KBM-7 (cell line): ENCODE measurements around the gene TRAPPC2B.
"Not testable (repeated sequence)": the region's sequence is repeated elsewhere in the genome, so short reads cannot be mapped to it uniquely, and the experiment has no call there.

Experiments
- DNase-seq: peaks from one replicate; pipeline ENCODE4 v3.0.0-alpha.2; 2015
- in situ Hi-C: fragments of 300-500 bp; cut with MboI; formaldehyde crosslinking; loops from 2 replicates; pipeline ENCODE4 v1.14.3; 2020; ENCODE audit warnings: low sequenced_read_pairs, low pct_unique_long_range_greater_than_20kb, mixed read lengths

TRAPPC2B gene

DNA sequence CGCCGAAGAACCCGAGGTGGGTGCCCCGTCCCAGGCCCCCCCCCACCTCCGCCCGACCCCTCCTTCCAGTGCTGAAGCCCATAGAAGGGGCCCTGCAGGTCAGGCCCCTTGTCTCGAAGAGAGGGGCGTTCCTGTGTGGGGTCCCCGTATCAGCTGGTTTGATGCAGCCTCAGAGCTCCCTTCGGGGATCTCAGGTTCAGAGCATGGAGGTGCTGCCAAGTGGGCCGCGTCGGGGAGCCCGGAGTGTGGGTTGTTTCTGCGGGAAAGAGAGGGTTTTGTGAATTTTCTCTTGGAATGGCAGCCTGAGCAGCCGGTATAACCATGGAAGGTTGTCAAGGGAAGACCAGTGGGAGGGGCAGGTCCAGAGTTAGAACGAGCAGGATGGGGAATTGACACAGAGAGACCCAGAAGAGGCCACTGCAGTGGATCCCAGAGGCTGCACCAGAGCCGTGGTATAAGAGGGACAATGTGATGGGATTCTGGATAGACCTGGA is 384 bp downstream of the TRAPPC2B start:
- in situ Hi-C loops, result no loop called here
- peak; percentile 29 for DNase-seq

GRCh38 chr19:57366776-57367175 is 3.4 kb downstream of the TRAPPC2B start:
- in situ Hi-C loops, result no loop called here
- no peak for DNase-seq

GRCh38 chr19:57374179-57374578 is 10.8 kb downstream of the TRAPPC2B start:
- no peak for DNase-seq
- in situ Hi-C loops, result no loop called here

DNA sequence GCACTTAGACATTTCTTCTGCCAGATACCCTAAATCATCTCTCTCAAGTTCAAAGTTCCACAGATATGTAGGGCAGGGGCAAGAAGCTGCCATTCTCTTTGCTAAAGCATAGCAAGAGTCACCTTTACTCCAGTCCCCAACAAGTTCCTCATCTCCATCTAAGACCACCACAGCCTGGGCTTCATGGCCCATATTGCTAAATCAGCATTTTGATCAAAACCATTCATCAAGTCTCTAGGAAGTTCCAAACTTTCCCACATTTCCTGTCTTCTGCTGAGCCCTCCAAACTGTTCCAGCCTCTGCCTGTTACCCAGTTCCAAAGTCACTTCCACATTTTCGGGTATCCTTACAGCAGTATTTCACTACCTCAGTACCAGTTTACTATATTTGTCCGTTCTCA is 11.3 kb downstream of the TRAPPC2B start:
- DNase-seq, in situ Hi-C loops: not testable (repeated sequence)

DNA sequence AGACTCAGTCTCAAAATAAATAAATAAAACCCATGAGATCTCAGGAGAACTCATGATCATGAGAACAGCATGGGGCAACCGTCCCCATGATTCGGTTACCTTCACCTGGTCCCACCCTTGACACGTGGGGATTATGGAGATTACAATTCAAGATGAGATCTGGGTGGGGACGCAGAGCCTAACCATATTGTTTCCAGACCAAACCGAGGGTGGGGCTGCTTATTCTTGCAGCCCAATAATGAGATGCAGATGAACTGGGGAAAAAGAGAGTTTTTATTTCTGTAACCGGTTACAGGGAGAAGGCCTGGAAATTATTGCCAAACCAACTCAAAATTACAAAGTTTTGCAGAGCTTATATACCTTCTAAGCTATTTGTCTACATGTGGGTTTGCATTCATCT is 12.8 kb downstream of the TRAPPC2B start:
- in situ Hi-C loops, result no loop called here
- no peak for DNase-seq

GRCh38 chr19:57377498-57378146 is 14.3 kb downstream of the TRAPPC2B start:
- in situ Hi-C loops, result no loop called here

GRCh38 chr19:57380923-57381322 is 17.6 kb downstream of the TRAPPC2B start:
- in situ Hi-C loops, result no loop called here
- DNase-seq, result no peak

More at GRCh38 chr19:57377498-57378146, 14.3 kb downstream of the TRAPPC2B start:
- DNase-seq, result no peak

GRCh38 chr19:57382806-57383488 is 19.6 kb downstream of the TRAPPC2B start:
- DNase-seq, result no peak
- in situ Hi-C loops, result no loop called here

DNA sequence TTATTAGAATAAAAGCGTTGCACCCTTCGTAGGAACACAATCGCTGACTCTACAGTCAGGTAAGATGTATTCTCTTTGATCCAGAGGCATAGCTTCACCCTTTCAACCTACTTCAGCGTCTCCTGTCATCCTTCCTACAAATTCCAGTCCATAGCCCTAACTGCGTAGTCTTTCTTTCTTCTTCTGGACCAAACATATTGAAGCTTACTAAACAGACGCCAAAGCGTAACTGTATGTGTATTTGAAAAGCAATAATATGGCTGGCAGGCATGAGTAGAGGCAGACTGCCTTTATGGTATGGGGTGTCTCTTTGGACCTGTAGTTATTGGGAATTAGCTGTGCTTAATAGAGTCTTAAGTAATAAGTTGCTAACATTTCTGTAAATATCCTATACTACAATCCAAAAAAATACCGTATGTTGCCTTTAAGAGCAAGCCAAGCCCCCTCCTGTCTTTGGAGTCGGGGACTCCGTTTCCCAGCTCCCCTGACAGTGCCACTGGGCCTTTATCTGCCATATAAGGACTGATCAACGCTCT is 25.9 kb downstream of the TRAPPC2B start:
- no peak for DNase-seq
- in situ Hi-C loops, result no loop called here

GRCh38 chr19:57389730-57390598 is 26.6 kb downstream of the TRAPPC2B start, which contains the start of gene ZNF548:
Gene ZNF548, plus strand, starts transcription at chr19:57389854. Its CDS starts 246 bp downstream, at chr19:57390100.
- DNase-seq, result peak; percentile 99
- in situ Hi-C loops, result no loop called here

DNA sequence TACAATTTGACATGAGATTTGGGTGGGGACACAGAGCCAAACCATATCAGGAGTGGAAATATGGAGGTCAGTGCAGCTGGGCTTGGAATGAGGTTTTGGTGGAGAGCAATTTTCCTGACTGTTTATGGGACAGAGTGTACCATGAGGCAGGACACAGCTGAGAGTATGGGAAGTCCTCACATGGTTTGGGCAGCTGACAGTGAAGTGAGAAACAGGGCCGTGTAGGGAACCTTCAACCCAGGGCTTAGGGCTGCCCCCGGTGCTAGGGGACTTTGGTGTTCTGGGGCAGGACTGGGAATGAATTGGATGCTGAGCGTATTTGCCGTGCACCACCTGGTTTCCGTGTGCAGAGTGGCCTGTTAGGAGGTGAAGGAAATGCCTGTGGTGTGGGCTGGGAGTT is 32.4 kb downstream of the TRAPPC2B start:
- no peak for DNase-seq

GRCh38 chr19:57398868-57399267 is 35.5 kb downstream of the TRAPPC2B start:
- DNase-seq, result no peak

More for the DNA sequence above, 32.4 kb downstream of the TRAPPC2B start:
- in situ Hi-C loops, result no loop called here

DNA sequence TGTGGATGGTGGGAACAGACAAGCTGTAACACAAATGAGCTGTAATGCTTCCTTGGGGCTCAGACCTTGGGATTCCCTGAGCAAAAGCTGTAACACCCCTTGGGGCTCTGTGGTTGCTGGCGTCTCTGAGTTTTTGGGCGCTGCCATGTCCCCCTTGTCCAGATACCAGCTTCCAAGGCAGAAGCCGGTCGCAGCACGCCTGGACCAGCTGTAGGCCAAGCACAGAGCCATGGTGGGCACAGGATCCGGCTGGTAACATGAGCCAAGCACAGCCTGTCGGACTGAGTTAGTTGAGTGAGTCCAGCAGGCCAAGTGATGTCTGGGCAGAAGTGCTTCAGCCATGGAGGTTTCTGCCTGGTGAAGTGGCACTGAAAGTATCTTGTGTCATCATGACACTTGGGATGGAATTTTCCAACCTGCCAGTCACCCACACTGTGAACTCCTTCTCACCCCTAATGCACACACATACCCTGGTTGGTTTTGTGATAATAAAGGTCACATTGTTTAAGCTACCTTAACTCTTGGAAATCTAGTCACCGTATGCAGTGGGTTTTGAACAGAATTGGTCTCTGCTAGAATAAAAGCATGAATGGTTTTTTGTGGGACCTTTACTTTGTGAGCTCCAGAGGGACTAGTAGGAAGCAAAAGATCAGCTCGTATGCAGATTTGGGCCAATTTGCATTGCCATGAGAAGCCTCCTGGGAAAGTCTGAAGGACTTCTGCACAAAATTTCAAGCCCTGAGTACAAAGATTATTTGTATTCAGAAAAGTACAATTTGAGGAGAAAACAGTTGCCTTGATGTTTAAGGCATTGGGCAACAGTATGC is 40.6 kb downstream of the TRAPPC2B start:
- in situ Hi-C loops, result no loop called here
- DNase-seq, result no peak

More at GRCh38 chr19:57398868-57399267, 35.5 kb downstream of the TRAPPC2B start:
- in situ Hi-C loops, result no loop called here

GRCh38 chr19:57406516-57407123 is 43.3 kb downstream of the TRAPPC2B start:
- DNase-seq, result peak; percentile 61
- in situ Hi-C loops, result no loop called here

DNA sequence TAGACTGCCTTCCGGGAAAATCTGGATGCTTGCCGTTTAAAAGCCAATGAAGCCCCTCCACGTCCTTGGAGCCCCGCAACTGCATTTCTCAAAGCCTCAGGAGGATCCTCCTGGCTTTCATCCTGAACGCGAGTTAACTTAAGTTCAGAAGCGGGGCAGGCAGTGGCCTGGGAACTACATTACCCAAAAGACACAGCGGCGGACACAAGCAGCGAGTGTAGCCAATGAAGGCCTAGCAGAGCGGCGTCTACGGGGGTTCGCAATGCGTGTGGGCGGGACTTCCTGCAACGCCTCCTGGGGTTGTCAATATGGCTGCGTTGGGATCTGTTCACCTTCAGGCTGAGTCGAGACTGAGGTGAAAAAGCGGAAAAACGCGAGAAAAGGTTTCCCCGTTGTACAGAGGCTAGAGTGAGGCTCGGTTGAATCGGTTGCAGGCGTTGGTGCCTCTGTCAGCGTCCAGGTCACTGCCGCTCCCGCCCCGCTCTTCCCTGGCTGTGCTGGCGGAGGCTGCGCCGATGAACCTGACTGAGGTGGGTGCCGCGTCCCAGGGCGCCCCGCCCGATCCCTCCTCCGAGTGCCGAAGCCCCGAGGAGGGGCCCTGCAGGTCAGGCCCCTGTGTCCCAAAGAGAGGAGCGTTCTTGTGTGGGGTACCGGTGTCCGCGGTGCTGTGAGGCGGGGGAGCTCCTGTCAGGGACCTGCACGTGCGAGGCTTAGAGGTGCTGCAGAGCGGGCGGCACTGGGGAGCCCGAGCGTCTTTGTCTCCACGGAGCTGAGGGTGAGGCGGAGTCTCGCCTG is 47.7 kb downstream of the TRAPPC2B start, which contains the start of gene ZNF17:
ZNF17 (plus strand) TSS at position 285 of the 795 bp plus-strand sequence. CDS start 2,455 bp downstream, outside the sequence.
- in situ Hi-C loops, result no loop called here
- DNase-seq, result peak; percentile 90
